WI38 (cell line): ENCODE measurements around the gene FBXO24.

ENCODE experiments used
- H3K4me3 ChIP-seq: 2 replicates; pipeline ENCODE4 v1.5.1; 2011; ENCODE audit warnings: low read depth, mild to moderate bottlenecking, control low read depth, low read length
- CTCF ChIP-seq: IDR thresholded peaks from 2 replicates; pipeline ENCODE4 v1.5.1; 2012; ENCODE audit warnings: low read depth, mild to moderate bottlenecking, control low read depth, low read length

Gene FBXO24

GRCh38 chr7:100577507-100577906 lies 8.6 kb upstream of the FBXO24 start:
- no peak for TF ChIP-seq CTCF
- H3K4me3 ChIP-seq, result no peak overlapping the region

- no peak for TF ChIP-seq CTCF
These were observed 7.6 kb upstream of the FBXO24 start for GRCh38 chr7:100578246-100579183.

GRCh38 chr7:100580466-100581283 lies 5.5 kb upstream of the FBXO24 start:
- H3K4me3 ChIP-seq, result no peak overlapping the region
- TF ChIP-seq CTCF, result no peak

More at GRCh38 chr7:100578246-100579183, 7.6 kb upstream of the FBXO24 start:
- H3K4me3 ChIP-seq, result no peak overlapping the region

GRCh38 chr7:100582041-100582579 lies 4.0 kb upstream of the FBXO24 start:
- no peak for TF ChIP-seq CTCF

GRCh38 chr7:100582650-100583049 lies 3.5 kb upstream of the FBXO24 start:
- no peak for TF ChIP-seq CTCF
- peak overlapping the region; percentile 66 for H3K4me3 ChIP-seq

More at GRCh38 chr7:100582041-100582579, 4.0 kb upstream of the FBXO24 start:
- no peak overlapping the region for H3K4me3 ChIP-seq

- H3K4me3 ChIP-seq, result peak overlapping the region; percentile 66
- no peak for TF ChIP-seq CTCF
These were observed 2.7 kb upstream of the FBXO24 start for GRCh38 chr7:100583132-100584053.
